ENCODE measurements around the gene MT1H.
A peak's percentile ranks its signal among the peaks of the same experiment; 100 is the strongest.

MT1H gene

GRCh38 chr16:56645838-56646237 lies 23.8 kb upstream of the MT1H start:
- Histone ChIP-seq H3K4me3 (ENCODE audit: low read depth in 1 of 5, low read length in 5 of 5) (no peak overlapping the region), H3K9ac (ENCODE audit: low read length in 5 of 5) (no peak overlapping the region), H3K4me1 (ENCODE audit: control insufficient read depth in 5 of 5, insufficient read depth in 5 of 5, low read length in 5 of 5) (peaks cover 0 to 36% (median 31%) of the 10 kb centered on the region in 5 donors), H3K36me3 (ENCODE audit: control insufficient read depth in 5 of 5, insufficient read depth in 5 of 5, low read length in 5 of 5) (no peaks in the 10 kb centered on the region), H3K27me3 (ENCODE audit: control insufficient read depth in 5 of 5, insufficient read depth in 4 of 5, low read length in 5 of 5) (peaks cover 0 to 6% (median 3%) of the 10 kb centered on the region in 5 donors), H3K27ac (ENCODE audit: low read depth, low read length) (no peak overlapping the region), H3K9me3 (ENCODE audit: control insufficient read depth in 5 of 5, low read length in 5 of 5) (no peaks in the 10 kb centered on the region)

- H3K4me1 ChIP-seq (ENCODE audit: control insufficient read depth in 5 of 5, insufficient read depth in 5 of 5, low read length in 5 of 5) = peaks cover 0 to 41% (median 40%) of the 10 kb centered on the region in 5 donors
- H3K9ac ChIP-seq (ENCODE audit: low read length in 5 of 5) = no peak overlapping the region
- H3K36me3 ChIP-seq (ENCODE audit: control insufficient read depth in 5 of 5, insufficient read depth in 5 of 5, low read length in 5 of 5) = no peaks in the 10 kb centered on the region
- no peaks in the 10 kb centered on the region for H3K9me3 ChIP-seq (ENCODE audit: control insufficient read depth in 5 of 5, low read length in 5 of 5)
- H3K4me3 ChIP-seq (ENCODE audit: low read depth in 1 of 5, low read length in 5 of 5) = no peak overlapping the region
- peaks cover 0 to 6% (median 3%) of the 10 kb centered on the region in 5 donors for H3K27me3 ChIP-seq (ENCODE audit: control insufficient read depth in 5 of 5, insufficient read depth in 4 of 5, low read length in 5 of 5)
- no peak overlapping the region for H3K27ac ChIP-seq (ENCODE audit: low read depth, low read length)
Observed at GRCh38 chr16:56647641-56648431, 21.8 kb upstream of the MT1H start.

- Histone ChIP-seq H3K36me3 (ENCODE audit: control insufficient read depth in 5 of 5, insufficient read depth in 5 of 5, low read length in 5 of 5) (no peaks in the 10 kb centered on the region), H3K9ac (ENCODE audit: low read length in 5 of 5) (no peak overlapping the region), H3K27me3 (ENCODE audit: control insufficient read depth in 5 of 5, insufficient read depth in 4 of 5, low read length in 5 of 5) (peaks cover 0 to 6% (median 3%) of the 10 kb centered on the region in 5 donors), H3K27ac (ENCODE audit: low read depth, low read length) (no peak overlapping the region), H3K4me1 (ENCODE audit: control insufficient read depth in 5 of 5, insufficient read depth in 5 of 5, low read length in 5 of 5) (peaks cover 0 to 37% (median 34%) of the 10 kb centered on the region in 5 donors), H3K9me3 (ENCODE audit: control insufficient read depth in 5 of 5, low read length in 5 of 5) (no peaks in the 10 kb centered on the region), H3K4me3 (ENCODE audit: low read depth in 1 of 5, low read length in 5 of 5) (no peak overlapping the region)
Observed at GRCh38 chr16:56649271-56649670, 20.3 kb upstream of the MT1H start.

- H3K4me1 ChIP-seq (ENCODE audit: control insufficient read depth in 5 of 5, insufficient read depth in 5 of 5, low read length in 5 of 5) = peaks cover 0 to 37% (median 34%) of the 10 kb centered on the region in 5 donors
- peaks cover 0 to 6% (median 3%) of the 10 kb centered on the region in 5 donors for H3K27me3 ChIP-seq (ENCODE audit: control insufficient read depth in 5 of 5, insufficient read depth in 4 of 5, low read length in 5 of 5)
- H3K36me3 ChIP-seq (ENCODE audit: control insufficient read depth in 5 of 5, insufficient read depth in 5 of 5, low read length in 5 of 5) = no peaks in the 10 kb centered on the region
- H3K9me3 ChIP-seq (ENCODE audit: control insufficient read depth in 5 of 5, low read length in 5 of 5) = no peaks in the 10 kb centered on the region
- H3K4me3 ChIP-seq (ENCODE audit: low read depth in 1 of 5, low read length in 5 of 5) = no peak overlapping the region
- H3K27ac ChIP-seq (ENCODE audit: low read depth, low read length) = no peak overlapping the region
- H3K9ac ChIP-seq (ENCODE audit: low read length in 5 of 5) = no peak overlapping the region
Observed at GRCh38 chr16:56649820-56650219, 19.8 kb upstream of the MT1H start.

- Histone ChIP-seq H3K4me1 (ENCODE audit: control insufficient read depth in 5 of 5, insufficient read depth in 5 of 5, low read length in 5 of 5) (peaks cover 0 to 37% (median 34%) of the 10 kb centered on the region in 5 donors), H3K36me3 (ENCODE audit: control insufficient read depth in 5 of 5, insufficient read depth in 5 of 5, low read length in 5 of 5) (no peaks in the 10 kb centered on the region), H3K27me3 (ENCODE audit: control insufficient read depth in 5 of 5, insufficient read depth in 4 of 5, low read length in 5 of 5) (peaks cover 0 to 6% (median 3%) of the 10 kb centered on the region in 5 donors), H3K4me3 (ENCODE audit: low read depth in 1 of 5, low read length in 5 of 5) (no peak within 1 kb of the TSS), H3K9me3 (ENCODE audit: control insufficient read depth in 5 of 5, low read length in 5 of 5) (no peaks in the 10 kb centered on the region), H3K27ac (ENCODE audit: low read depth, low read length) (no peak within 1 kb of the TSS), H3K9ac (ENCODE audit: low read length in 5 of 5) (no peak within 1 kb of the TSS)
Observed at GRCh38 chr16:56651586-56651985, 18.0 kb upstream of the MT1H start, which contains the start of gene MT1B. Gene MT1B (plus strand): TSS chr16:56651886. CDS start chr16:56651954, 68 bp downstream.

- H3K36me3 ChIP-seq (ENCODE audit: control insufficient read depth in 5 of 5, insufficient read depth in 5 of 5, low read length in 5 of 5) = no peaks in the 10 kb centered on the region
- no peaks in the 10 kb centered on the region for H3K9me3 ChIP-seq (ENCODE audit: control insufficient read depth in 5 of 5, low read length in 5 of 5)
- no peak overlapping the region for H3K9ac ChIP-seq (ENCODE audit: low read length in 5 of 5)
- peaks cover 0 to 5% (median under 1%) of the 10 kb centered on the region in 5 donors for H3K27me3 ChIP-seq (ENCODE audit: control insufficient read depth in 5 of 5, insufficient read depth in 4 of 5, low read length in 5 of 5)
- peaks cover 2 to 37% (median 35%) of the 10 kb centered on the region in 5 donors for H3K4me1 ChIP-seq (ENCODE audit: control insufficient read depth in 5 of 5, insufficient read depth in 5 of 5, low read length in 5 of 5)
- no peak overlapping the region for H3K27ac ChIP-seq (ENCODE audit: low read depth, low read length)
- H3K4me3 ChIP-seq (ENCODE audit: low read depth in 1 of 5, low read length in 5 of 5) = no peak overlapping the region
Observed at GRCh38 chr16:56652600-56652999, 17.0 kb upstream of the MT1H start.

GRCh38 chr16:56653218-56653617 lies 16.4 kb upstream of the MT1H start:
- Histone ChIP-seq H3K36me3 (ENCODE audit: control insufficient read depth in 5 of 5, insufficient read depth in 5 of 5, low read length in 5 of 5) (no peaks in the 10 kb centered on the region), H3K27ac (ENCODE audit: low read depth, low read length) (no peak overlapping the region), H3K4me1 (ENCODE audit: control insufficient read depth in 5 of 5, insufficient read depth in 5 of 5, low read length in 5 of 5) (peaks cover 4 to 39% (median 36%) of the 10 kb centered on the region in 5 donors), H3K9me3 (ENCODE audit: control insufficient read depth in 5 of 5, low read length in 5 of 5) (no peaks in the 10 kb centered on the region), H3K27me3 (ENCODE audit: control insufficient read depth in 5 of 5, insufficient read depth in 4 of 5, low read length in 5 of 5) (peaks cover 0 to 3% (median 0%) of the 10 kb centered on the region in 5 donors), H3K4me3 (ENCODE audit: low read depth in 1 of 5, low read length in 5 of 5) (no peak overlapping the region), H3K9ac (ENCODE audit: low read length in 5 of 5) (no peak overlapping the region)

GRCh38 chr16:56657555-56658326 lies 11.9 kb upstream of the MT1H start, which contains the start of gene MT1F:
Gene MT1F (plus strand): TSS chr16:56657959. CDS start chr16:56658059, 100 bp downstream.
- H3K27ac ChIP-seq (ENCODE audit: low read depth, low read length) = no peak within 1 kb of the TSS
- peak within 1 kb of the TSS; percentile 59 to 71 (median 66) for H3K4me3 ChIP-seq (ENCODE audit: low read depth in 1 of 5, low read length in 5 of 5)
- peaks cover 5 to 29% (median 24%) of the 10 kb centered on the region in 5 donors for H3K4me1 ChIP-seq (ENCODE audit: control insufficient read depth in 5 of 5, insufficient read depth in 5 of 5, low read length in 5 of 5)
- no peaks in the 10 kb centered on the region for H3K9me3 ChIP-seq (ENCODE audit: control insufficient read depth in 5 of 5, low read length in 5 of 5)
- H3K27me3 ChIP-seq (ENCODE audit: control insufficient read depth in 5 of 5, insufficient read depth in 4 of 5, low read length in 5 of 5) = peaks cover 2 to 8% (median 6%) of the 10 kb centered on the region in 5 donors
- peak within 1 kb of the TSS in 3 of 5 donors; percentile 46 to 57 (median 48) for H3K9ac ChIP-seq (ENCODE audit: low read length in 5 of 5)
- no peaks in the 10 kb centered on the region for H3K36me3 ChIP-seq (ENCODE audit: control insufficient read depth in 5 of 5, insufficient read depth in 5 of 5, low read length in 5 of 5)

- Histone ChIP-seq H3K9ac (ENCODE audit: low read length in 5 of 5) (peak overlapping the region in 3 of 5 donors; percentile 46 to 57 (median 48)), H3K4me1 (ENCODE audit: control insufficient read depth in 5 of 5, insufficient read depth in 5 of 5, low read length in 5 of 5) (peaks cover 5 to 22% (median 18%) of the 10 kb centered on the region in 5 donors), H3K36me3 (ENCODE audit: control insufficient read depth in 5 of 5, insufficient read depth in 5 of 5, low read length in 5 of 5) (no peaks in the 10 kb centered on the region), H3K27ac (ENCODE audit: low read depth, low read length) (no peak overlapping the region), H3K9me3 (ENCODE audit: control insufficient read depth in 5 of 5, low read length in 5 of 5) (no peaks in the 10 kb centered on the region), H3K4me3 (ENCODE audit: low read depth in 1 of 5, low read length in 5 of 5) (peak overlapping the region; percentile 59 to 71 (median 66)), H3K27me3 (ENCODE audit: control insufficient read depth in 5 of 5, insufficient read depth in 4 of 5, low read length in 5 of 5) (peaks cover 4 to 13% (median 11%) of the 10 kb centered on the region in 5 donors)
Observed at GRCh38 chr16:56658327-56658875, 11.2 kb upstream of the MT1H start.
